WTC11 (cell line): ENCODE data around the gene TRIM26. TPM values are rescaled to one million over a fixed set of nuclear protein-coding genes. Genes with fewer than 3 reads are reported as not detected.
"Not testable (repeated sequence)": the region's sequence is repeated elsewhere in the genome, so short reads cannot be mapped to it uniquely, and the experiment has no call there.

Experiments used
- ATAC-seq: fragments of 200-7000 bp; cut with Tn5 transposase; 2 replicates; pipeline ENCODE4 v1.10.0; 2021; ENCODE audit warnings: mild to moderate bottlenecking, moderate library complexity
- CTCF ChIA-PET: fragments of 300-600 bp; sonication (Branson Sonifier 250); formaldehyde crosslinking; loops from one replicate; lab custom pipeline; 2021; ENCODE audit warnings: antibody characterized with exemption; lab: Charles Lee
- POLR2A ChIA-PET: fragments of 350-600 bp; sonication (Branson Sonifier 250); formaldehyde crosslinking; loops from one replicate; lab custom pipeline; 2021; ENCODE audit warnings: antibody characterized with exemption; lab: Charles Lee
- DNase-seq: peaks from one replicate; pipeline ENCODE4 v3.0.0; 2021; ENCODE audit warnings: low spot score
- H3K27ac Mint-ChIP-seq: 2 replicates; pipeline ENCODE4 v1.8.0; 2021; ENCODE audit warnings: mixed read lengths
- H3K27me3 Mint-ChIP-seq: 2 replicates; pipeline ENCODE4 v1.8.0; 2021; ENCODE audit warnings: low read depth, mild to moderate bottlenecking, moderate library complexity, mixed read lengths
- H3K36me3 Mint-ChIP-seq: 2 replicates; pipeline ENCODE4 v1.8.0; 2021; ENCODE audit warnings: mixed read lengths
- H3K4me1 Mint-ChIP-seq: 2 replicates; pipeline ENCODE4 v1.8.0; 2022; ENCODE audit warnings: mixed read lengths
- H3K4me3 Mint-ChIP-seq: 2 replicates; pipeline ENCODE4 v1.8.0; 2021; ENCODE audit warnings: mild to moderate bottlenecking, moderate library complexity, mixed read lengths
- H3K9me3 Mint-ChIP-seq: 2 replicates; pipeline ENCODE4 v1.8.0; 2021; ENCODE audit warnings: mixed read lengths
- ETV6 ChIP-seq: sonication (generic); formaldehyde crosslinking; IDR thresholded peaks from 2 replicates; pipeline ENCODE4 v1.8.1; 2022; ENCODE audit warnings: mild to moderate bottlenecking, missing genetic modification reagents
- FOXP1 ChIP-seq: sonication (generic); formaldehyde crosslinking; IDR thresholded peaks from 2 replicates; pipeline ENCODE4 v1.8.0; 2022; ENCODE audit warnings: missing genetic modification reagents, mild to moderate bottlenecking, moderate library complexity, borderline replicate concordance
- MXD4 ChIP-seq: fragments of 250-450 bp; sonication (Bioruptor Pico); IDR thresholded peaks from 2 replicates; pipeline ENCODE4 v1.8.0; 2021; ENCODE audit warnings: mild to moderate bottlenecking, moderate library complexity, borderline replicate concordance
- NFYB ChIP-seq: sonication (generic); formaldehyde crosslinking; conservative IDR thresholded peaks from 2 replicates; pipeline ENCODE4 v1.8.0; 2022; ENCODE audit warnings: low read depth, missing genetic modification reagents
- SMAD4 ChIP-seq: sonication (generic); formaldehyde crosslinking; IDR thresholded peaks from 2 replicates; pipeline ENCODE4 v1.8.0; 2022; ENCODE audit warnings: mild to moderate bottlenecking, missing genetic modification reagents
- SP1 ChIP-seq: sonication (generic); formaldehyde crosslinking; conservative IDR thresholded peaks from 2 replicates; pipeline ENCODE4 v1.8.1; 2022; ENCODE audit warnings: missing genetic modification reagents
- USF2 ChIP-seq: sonication (generic); formaldehyde crosslinking; IDR thresholded peaks from 2 replicates; pipeline ENCODE4 v1.8.1; 2023; ENCODE audit warnings: mild to moderate bottlenecking, missing genetic modification reagents, moderate library complexity
- ZNF263 ChIP-seq: sonication (generic); formaldehyde crosslinking; IDR thresholded peaks from 2 replicates; pipeline ENCODE4 v1.8.1; 2022; ENCODE audit warnings: low read depth, mild to moderate bottlenecking, moderate library complexity, missing genetic modification reagents
- total RNA-seq: library from RNA; stranded (reverse); gene quantifications from 3 replicates; pipeline ENCODE4 v1.2.3, GENCODE V29; 2021
- TF ChIP-seq, protein P1 (sequence below): sonication (generic); formaldehyde crosslinking; IDR thresholded peaks from 2 replicates; pipeline ENCODE4 v1.8.1; 2023; ENCODE audit warnings: mild to moderate bottlenecking, missing genetic modification reagents
- TF ChIP-seq, protein P2 (sequence below): fragments of 200-600 bp; IDR thresholded peaks from 2 replicates; pipeline ENCODE4 v1.8.0; 2022; ENCODE audit warnings: antibody characterized with exemption

Gene TRIM26
- total RNA-seq, 1 experiment from 2014 or later = 27.7 TPM

DNA sequence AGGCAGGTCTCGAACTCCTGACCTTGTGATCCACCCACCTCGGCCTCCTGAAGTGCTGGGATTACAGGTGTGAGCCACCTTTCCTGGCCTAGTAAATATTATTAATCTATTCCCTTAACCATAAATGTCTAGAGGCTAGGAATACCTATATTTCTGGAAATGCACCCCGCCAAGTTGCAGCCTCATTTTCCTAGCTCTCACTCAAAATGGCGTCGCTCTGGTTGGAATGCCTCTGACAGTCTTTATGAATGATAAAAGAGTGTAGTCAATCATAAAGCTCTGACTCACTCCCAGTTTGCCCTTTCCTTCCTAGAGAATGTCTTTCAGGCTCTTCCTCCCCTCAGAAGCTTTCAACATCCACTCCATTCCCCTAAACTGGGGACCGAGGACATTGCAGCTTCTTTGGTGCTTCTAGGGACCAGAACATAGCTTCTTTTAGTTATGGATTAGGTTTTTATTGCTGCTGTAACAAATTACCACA is 14.1 kb upstream of the TRIM26 start:
- H3K4me3 Mint-ChIP-seq = no peak overlapping the region
- DNase-seq = no peak
- peaks cover 13% of the 10 kb centered on the region for H3K36me3 Mint-ChIP-seq
- ChIA-PET POLR2A (interaction anchor here (0.6 kb wide), 1 partner anchor 95 kb away, joined by 3 read pairs; no protein-coding TSS in a partner anchor), CTCF (interaction anchor here (1.2 to 2.3 kb wide), 4 partner anchors 8 to 170 kb away, joined by 3 to 16 read pairs (median 4); no protein-coding TSS in a partner anchor)
- no peak overlapping the region for H3K27ac Mint-ChIP-seq
- no peak for ATAC-seq
- peaks cover 32% of the 10 kb centered on the region for H3K27me3 Mint-ChIP-seq
- TF ChIP-seq USF2 (no peak), SMAD4 (CRISPR knock-in tag) (no peak), FOXP1 (CRISPR knock-in tag) (no peak), ZNF263 (no peak), ETV6 (no peak), MXD4 (CRISPR knock-in tag) (no peak), NFYB (CRISPR knock-in tag) (no peak), SP1 (CRISPR knock-in tag) (no peak)
- TF ChIP-seq, protein P1, sequence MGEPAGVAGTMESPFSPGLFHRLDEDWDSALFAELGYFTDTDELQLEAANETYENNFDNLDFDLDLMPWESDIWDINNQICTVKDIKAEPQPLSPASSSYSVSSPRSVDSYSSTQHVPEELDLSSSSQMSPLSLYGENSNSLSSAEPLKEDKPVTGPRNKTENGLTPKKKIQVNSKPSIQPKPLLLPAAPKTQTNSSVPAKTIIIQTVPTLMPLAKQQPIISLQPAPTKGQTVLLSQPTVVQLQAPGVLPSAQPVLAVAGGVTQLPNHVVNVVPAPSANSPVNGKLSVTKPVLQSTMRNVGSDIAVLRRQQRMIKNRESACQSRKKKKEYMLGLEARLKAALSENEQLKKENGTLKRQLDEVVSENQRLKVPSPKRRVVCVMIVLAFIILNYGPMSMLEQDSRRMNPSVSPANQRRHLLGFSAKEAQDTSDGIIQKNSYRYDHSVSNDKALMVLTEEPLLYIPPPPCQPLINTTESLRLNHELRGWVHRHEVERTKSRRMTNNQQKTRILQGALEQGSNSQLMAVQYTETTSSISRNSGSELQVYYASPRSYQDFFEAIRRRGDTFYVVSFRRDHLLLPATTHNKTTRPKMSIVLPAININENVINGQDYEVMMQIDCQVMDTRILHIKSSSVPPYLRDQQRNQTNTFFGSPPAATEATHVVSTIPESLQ (CRISPR knock-in tag) = no peak
- no peaks in the 10 kb centered on the region for H3K4me1 Mint-ChIP-seq
- H3K9me3 Mint-ChIP-seq = peaks cover 21% of the 10 kb centered on the region

DNA sequence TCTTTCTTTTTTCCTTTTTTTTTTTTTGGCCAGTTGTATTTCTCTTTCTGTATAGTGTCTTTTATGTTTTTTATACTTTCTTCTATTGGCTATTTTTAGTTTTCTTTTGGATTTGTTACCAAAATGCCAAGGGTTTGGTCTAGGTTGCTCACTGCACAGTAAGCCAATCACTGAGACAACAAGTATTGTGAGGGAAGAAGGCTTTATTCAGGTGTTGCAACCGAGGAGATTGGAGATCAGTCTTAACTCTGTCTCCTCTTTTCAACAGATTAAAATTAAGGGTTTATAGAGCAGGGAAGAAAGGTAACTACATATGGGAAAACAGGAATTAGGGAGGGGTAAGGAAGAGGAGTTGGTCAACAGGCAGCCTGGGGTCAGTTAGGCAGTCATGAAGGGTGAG is 10.1 kb upstream of the TRIM26 start:
- Mint-ChIP-seq H3K4me1 (0 out of 2 replicates have a peak, but pooled peaks cover 5% of the 10 kb centered on the region), H3K4me3 (no peak overlapping the region), H3K27ac (no peak overlapping the region), H3K36me3 (peaks cover 14% of the 10 kb centered on the region), H3K27me3 (peaks cover 29% of the 10 kb centered on the region), H3K9me3 (peaks cover 22% of the 10 kb centered on the region)
- DNase-seq (no peak), ATAC-seq (no peak)
- CTCF ChIA-PET = no interaction called here
- no peak for TF ChIP-seq NFYB (CRISPR knock-in tag)
- POLR2A ChIA-PET = no interaction called here

DNA sequence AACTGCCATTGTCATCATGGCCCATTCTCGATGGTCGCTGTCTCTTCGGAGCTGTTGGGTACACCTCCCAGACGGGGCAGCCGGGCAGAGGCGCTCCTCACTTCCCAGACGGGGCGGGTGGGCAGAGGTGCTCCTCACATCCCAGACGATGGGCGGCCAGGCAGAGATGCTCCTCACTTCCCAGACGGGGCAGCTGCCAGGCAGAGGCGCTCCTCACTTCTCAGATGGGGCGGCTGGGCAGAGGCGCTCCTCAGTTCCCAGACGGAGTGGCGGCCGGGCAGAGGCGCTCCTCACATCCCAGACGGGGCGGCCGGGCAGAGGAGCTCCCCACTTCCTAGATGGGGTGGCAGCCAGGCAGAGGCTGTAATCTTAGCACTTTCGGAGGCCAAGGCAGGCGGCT is 8.8 kb upstream of the TRIM26 start:
- H3K9me3 Mint-ChIP-seq = peaks cover 22% of the 10 kb centered on the region
- H3K27ac Mint-ChIP-seq, ATAC-seq, H3K4me1 Mint-ChIP-seq, POLR2A ChIA-PET, CTCF ChIA-PET, DNase-seq, H3K4me3 Mint-ChIP-seq: not testable (repeated sequence)
- peaks cover 24% of the 10 kb centered on the region for H3K27me3 Mint-ChIP-seq
- peaks cover 14% of the 10 kb centered on the region for H3K36me3 Mint-ChIP-seq

GRCh38 chr6:30221395-30221794 is 8.2 kb upstream of the TRIM26 start:
- H3K4me3 Mint-ChIP-seq, POLR2A ChIA-PET, ATAC-seq, DNase-seq, H3K27ac Mint-ChIP-seq: not testable (repeated sequence)
- CTCF ChIA-PET = interaction anchor here (0.9 to 1.1 kb wide), 2 partner anchors 17 to 105 kb away, joined by 3 read pairs; no protein-coding TSS in a partner anchor
- Mint-ChIP-seq H3K4me1 (peaks cover 11% of the 10 kb centered on the region), H3K27me3 (peaks cover 23% of the 10 kb centered on the region), H3K36me3 (peaks cover 14% of the 10 kb centered on the region), H3K9me3 (peaks cover 22% of the 10 kb centered on the region)

DNA sequence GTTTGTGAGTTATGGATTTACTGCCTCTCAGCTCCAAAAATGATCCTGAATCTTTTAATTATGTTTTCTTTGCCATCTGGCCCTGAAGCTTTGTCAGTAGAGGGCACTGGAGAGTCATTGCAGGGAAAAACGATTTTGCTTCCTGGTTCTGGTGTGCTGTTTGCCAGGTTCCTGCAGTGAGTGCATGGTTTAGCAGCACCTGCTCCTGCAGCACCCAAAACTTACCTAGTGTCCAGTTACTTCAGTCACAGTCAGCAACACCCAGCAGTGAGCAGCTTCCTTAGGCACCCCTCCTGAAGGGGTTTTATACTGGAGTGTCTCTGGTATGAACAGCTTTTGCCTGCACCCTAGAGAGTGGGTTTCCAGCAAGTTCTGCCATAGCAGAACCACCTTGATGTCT is 6.0 kb upstream of the TRIM26 start:
- no peak overlapping the region for H3K27ac Mint-ChIP-seq
- no peak overlapping the region for H3K4me3 Mint-ChIP-seq
- H3K36me3 Mint-ChIP-seq = peaks cover 14% of the 10 kb centered on the region
- ChIA-PET POLR2A (interaction anchor here (0.6 to 1.0 kb wide), 2 partner anchors 106 to 605 kb away, joined by 3 read pairs; no protein-coding TSS in a partner anchor), CTCF (interaction anchor here (0.6 to 2.9 kb wide), 25 partner anchors 9 to 470 kb away, joined by 3 to 25 read pairs (median 4); partner anchors contain the start of genes PPP1R11 and TRIM39)
- DNase-seq (peak; percentile 44), ATAC-seq (peak; percentile 81)
- TF ChIP-seq, protein P2, sequence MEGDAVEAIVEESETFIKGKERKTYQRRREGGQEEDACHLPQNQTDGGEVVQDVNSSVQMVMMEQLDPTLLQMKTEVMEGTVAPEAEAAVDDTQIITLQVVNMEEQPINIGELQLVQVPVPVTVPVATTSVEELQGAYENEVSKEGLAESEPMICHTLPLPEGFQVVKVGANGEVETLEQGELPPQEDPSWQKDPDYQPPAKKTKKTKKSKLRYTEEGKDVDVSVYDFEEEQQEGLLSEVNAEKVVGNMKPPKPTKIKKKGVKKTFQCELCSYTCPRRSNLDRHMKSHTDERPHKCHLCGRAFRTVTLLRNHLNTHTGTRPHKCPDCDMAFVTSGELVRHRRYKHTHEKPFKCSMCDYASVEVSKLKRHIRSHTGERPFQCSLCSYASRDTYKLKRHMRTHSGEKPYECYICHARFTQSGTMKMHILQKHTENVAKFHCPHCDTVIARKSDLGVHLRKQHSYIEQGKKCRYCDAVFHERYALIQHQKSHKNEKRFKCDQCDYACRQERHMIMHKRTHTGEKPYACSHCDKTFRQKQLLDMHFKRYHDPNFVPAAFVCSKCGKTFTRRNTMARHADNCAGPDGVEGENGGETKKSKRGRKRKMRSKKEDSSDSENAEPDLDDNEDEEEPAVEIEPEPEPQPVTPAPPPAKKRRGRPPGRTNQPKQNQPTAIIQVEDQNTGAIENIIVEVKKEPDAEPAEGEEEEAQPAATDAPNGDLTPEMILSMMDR = peak; percentile 28; the same call in 1 of the 2 replicates
- TF ChIP-seq, protein P1 (CRISPR knock-in tag) = no peak
- H3K27me3 Mint-ChIP-seq = peaks cover 32% of the 10 kb centered on the region
- peaks cover 15% of the 10 kb centered on the region for H3K4me1 Mint-ChIP-seq
- peaks cover 22% of the 10 kb centered on the region for H3K9me3 Mint-ChIP-seq
